OCI-LY7 (cell line): ENCODE measurements around the gene TM6SF1. TPM values are rescaled to one million over a fixed set of nuclear protein-coding genes. Genes with fewer than 3 reads are reported as not detected.

Experiments used
- BruUV-seq: library from RNA; stranded (reverse); fragments of 400-500 nt; replicated peaks from 2 replicates; lab custom pipeline; 2021; lab: Mats Ljungman, UMichigan
- CTCF ChIA-PET: fragments of 300-600 bp; sonication (Branson Sonifier 250); formaldehyde crosslinking; loops from one replicate; lab custom pipeline; 2022; ENCODE audit warnings: antibody characterized with exemption; ENCODE audit not compliant: unreplicated experiment; lab: Charles Lee
- POLR2A ChIA-PET: fragments of 300-600 bp; sonication (Branson Sonifier 250); formaldehyde crosslinking; loops from one replicate; lab custom pipeline; 2022; ENCODE audit warnings: antibody characterized with exemption; lab: Charles Lee
- DNase-seq: peaks from one replicate; pipeline ENCODE4 v3.0.0-alpha.2; 2015; ENCODE audit warnings: low spot score
- H2AFZ ChIP-seq: fragments of 200-600 bp; sonication (generic), shearing (Covaris generic); 2 replicates; pipeline ENCODE4 v1.6.1; 2014; ENCODE audit warnings: mild to moderate bottlenecking, antibody characterized with exemption, low read length, moderate library complexity
- H3K27ac ChIP-seq: fragments of 200-600 bp; sonication (generic); 2 replicates; pipeline ENCODE4 v1.5.1; 2014; ENCODE audit warnings: mixed run types, low read depth, mild to moderate bottlenecking, moderate library complexity, low read length, inconsistent platforms; ENCODE audit not compliant: poor library complexity, severe bottlenecking
- H3K36me3 ChIP-seq: fragments of 200-600 bp; sonication (generic); 2 replicates; pipeline ENCODE4 v1.6.1; 2014; ENCODE audit warnings: mild to moderate bottlenecking, antibody characterized with exemption, low read length, moderate library complexity, mixed read lengths; ENCODE audit not compliant: insufficient read depth
- H3K4me1 ChIP-seq: fragments of 200-600 bp; sonication (generic); 2 replicates; pipeline ENCODE4 v1.5.1; 2014; ENCODE audit warnings: mild to moderate bottlenecking, low read length; ENCODE audit not compliant: insufficient read depth, poor library complexity, severe bottlenecking
- H3K4me2 ChIP-seq: fragments of 200-600 bp; sonication (generic); 2 replicates; pipeline ENCODE4 v1.6.1; 2014; ENCODE audit warnings: mild to moderate bottlenecking, low read length
- H3K4me3 ChIP-seq: fragments of 200-600 bp; sonication (generic); 2 replicates; pipeline ENCODE4 v1.5.1; 2014; ENCODE audit warnings: mild to moderate bottlenecking, low read depth, low read length; ENCODE audit not compliant: poor library complexity, severe bottlenecking
- H3K79me2 ChIP-seq: fragments of 200-600 bp; sonication (generic); 2 replicates; pipeline ENCODE4 v1.6.1; 2016; ENCODE audit warnings: low read depth, mild to moderate bottlenecking, low read length, moderate library complexity, mixed read lengths; ENCODE audit not compliant: insufficient read depth
- H3K9me2 ChIP-seq: fragments of 200-600 bp; sonication (generic); 2 replicates; pipeline ENCODE4 v1.6.1; 2016; ENCODE audit warnings: mild to moderate bottlenecking, low read length, mixed read lengths; ENCODE audit not compliant: insufficient read depth
- H3K9me3 ChIP-seq: fragments of 200-600 bp; sonication (generic); 2 replicates; pipeline ENCODE4 v1.6.1; 2014; ENCODE audit warnings: mild to moderate bottlenecking, mixed run types, low read length, mixed read lengths
- H4K20me1 ChIP-seq: fragments of 200-600 bp; sonication (generic); 2 replicates; pipeline ENCODE4 v1.6.1; 2014; ENCODE audit warnings: mild to moderate bottlenecking, antibody characterized with exemption, low read length, moderate library complexity, mixed read lengths; ENCODE audit not compliant: insufficient read depth
- CTCF ChIP-seq: fragments of 200-600 bp; sonication (generic); conservative IDR thresholded peaks from 2 replicates; pipeline ENCODE4 v1.5.1; 2014; ENCODE audit warnings: mild to moderate bottlenecking, antibody characterized with exemption, low read length, moderate library complexity, mixed read lengths
- EZH2phosphoT487 ChIP-seq: fragments of 200-600 bp; sonication (generic); IDR thresholded peaks from 2 replicates; pipeline ENCODE4 v1.6.1; 2018; ENCODE audit warnings: low read depth, borderline replicate concordance, mild to moderate bottlenecking, mixed run types, antibody characterized with exemption, low read length, moderate library complexity, mixed read lengths
- intact Hi-C: fragments of 100-400 bp; cut with micrococcal nuclease; formaldehyde crosslinking; loops from one replicate; pipeline ENCODE4 v1.10.0; 2022; ENCODE audit not compliant: unreplicated experiment
- total RNA-seq, 2 experiments: library from RNA; depleted of rRNA in 1 of 2; stranded (reverse); fragments of >200 nt in 1 of 2; shearing (Covaris generic) in 1 of 2; gene quantifications; 2 replicates each; pipeline ENCODE4 v1.2.3, GENCODE V29; 2014 to 2022

Gene TM6SF1
- total RNA-seq, 2 experiments from 2014 or later: 27.2 to 28.7 TPM

- Histone ChIP-seq H4K20me1 (no peaks in the 10 kb centered on the region), H3K79me2 (no peaks in the 10 kb centered on the region), H2AFZ (no peak overlapping the region), H3K9me2 (no peaks in the 10 kb centered on the region), H3K4me2 (no peak overlapping the region), H3K4me1 (no peaks in the 10 kb centered on the region), H3K36me3 (peaks cover 47% of the 10 kb centered on the region), H3K9me3 (no peaks in the 10 kb centered on the region), H3K4me3 (no peak overlapping the region), H3K27ac (no peak overlapping the region)
- intact Hi-C loops: no loop called here
- TF ChIP-seq CTCF (no peak), EZH2phosphoT487 (no peak)
- no TSS peak for BruUV-seq
- DNase-seq: no peak
- POLR2A ChIA-PET: interaction anchor here (0.6 kb wide), 1 partner anchor 845 kb away, joined by 3 read pairs; no protein-coding TSS in a partner anchor
- CTCF ChIA-PET: no interaction called here
Observed at GRCh38 chr15:83144771-83145170, 37.3 kb downstream of the TM6SF1 start.

GRCh38 chr15:83153288-83153687, 45.8 kb downstream of the TM6SF1 start:
- Histone ChIP-seq H3K9me3 (no peaks in the 10 kb centered on the region), H3K27ac (no peak overlapping the region), H3K4me2 (no peak overlapping the region), H3K4me3 (no peak overlapping the region), H2AFZ (no peak overlapping the region), H4K20me1 (no peaks in the 10 kb centered on the region), H3K9me2 (no peaks in the 10 kb centered on the region), H3K36me3 (peaks cover 59% of the 10 kb centered on the region), H3K4me1 (no peaks in the 10 kb centered on the region), H3K79me2 (no peaks in the 10 kb centered on the region)
- DNase-seq: no peak
- BruUV-seq: no TSS peak
- POLR2A ChIA-PET: interaction anchor here (0.7 kb wide), 1 partner anchor 55 kb away, joined by 3 read pairs; no protein-coding TSS in a partner anchor
- TF ChIP-seq CTCF (no peak), EZH2phosphoT487 (no peak)
- CTCF ChIA-PET: no interaction called here
- intact Hi-C loops: no loop called here

GRCh38 chr15:83155942-83156341, 48.5 kb downstream of the TM6SF1 start:
- Histone ChIP-seq H3K36me3 (peaks cover 39% of the 10 kb centered on the region), H3K9me2 (no peaks in the 10 kb centered on the region), H3K4me3 (no peak overlapping the region), H3K4me2 (no peak overlapping the region), H3K27ac (no peak overlapping the region), H4K20me1 (no peaks in the 10 kb centered on the region), H3K79me2 (no peaks in the 10 kb centered on the region), H2AFZ (no peak overlapping the region), H3K9me3 (no peaks in the 10 kb centered on the region), H3K4me1 (no peaks in the 10 kb centered on the region)
- CTCF ChIA-PET: no interaction called here
- no peak for DNase-seq
- TF ChIP-seq EZH2phosphoT487: no peak
- TF ChIP-seq CTCF: no peak
- intact Hi-C loops: no loop called here
- no TSS peak for BruUV-seq
- POLR2A ChIA-PET: interaction anchor here (0.6 kb wide), 1 partner anchor 51 kb away, joined by 3 read pairs; no protein-coding TSS in a partner anchor
